Measurements from ENCODE around the gene ZNRF3.

DNA sequence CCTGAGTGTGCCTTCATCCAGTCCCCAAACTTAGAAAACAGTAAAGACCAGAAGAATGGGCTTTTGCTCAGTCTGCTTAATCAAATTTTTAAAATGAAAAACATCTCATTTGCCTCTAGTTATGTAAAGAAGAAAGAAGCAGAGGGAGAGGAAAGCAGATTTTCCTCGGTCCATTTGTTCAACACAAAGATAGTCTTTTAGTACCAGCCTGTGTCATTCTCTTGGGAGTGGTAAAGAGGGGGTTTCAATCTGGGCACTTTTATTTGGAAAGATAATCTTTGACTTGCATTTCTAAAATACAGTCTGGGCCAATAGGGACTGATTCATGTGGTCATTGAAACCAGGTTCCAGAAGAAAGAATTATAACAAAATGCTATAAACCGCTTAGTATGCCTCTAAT lies 218.9 kb downstream of the ZNRF3 start:
- TF ChIP-seq, protein P1, sequence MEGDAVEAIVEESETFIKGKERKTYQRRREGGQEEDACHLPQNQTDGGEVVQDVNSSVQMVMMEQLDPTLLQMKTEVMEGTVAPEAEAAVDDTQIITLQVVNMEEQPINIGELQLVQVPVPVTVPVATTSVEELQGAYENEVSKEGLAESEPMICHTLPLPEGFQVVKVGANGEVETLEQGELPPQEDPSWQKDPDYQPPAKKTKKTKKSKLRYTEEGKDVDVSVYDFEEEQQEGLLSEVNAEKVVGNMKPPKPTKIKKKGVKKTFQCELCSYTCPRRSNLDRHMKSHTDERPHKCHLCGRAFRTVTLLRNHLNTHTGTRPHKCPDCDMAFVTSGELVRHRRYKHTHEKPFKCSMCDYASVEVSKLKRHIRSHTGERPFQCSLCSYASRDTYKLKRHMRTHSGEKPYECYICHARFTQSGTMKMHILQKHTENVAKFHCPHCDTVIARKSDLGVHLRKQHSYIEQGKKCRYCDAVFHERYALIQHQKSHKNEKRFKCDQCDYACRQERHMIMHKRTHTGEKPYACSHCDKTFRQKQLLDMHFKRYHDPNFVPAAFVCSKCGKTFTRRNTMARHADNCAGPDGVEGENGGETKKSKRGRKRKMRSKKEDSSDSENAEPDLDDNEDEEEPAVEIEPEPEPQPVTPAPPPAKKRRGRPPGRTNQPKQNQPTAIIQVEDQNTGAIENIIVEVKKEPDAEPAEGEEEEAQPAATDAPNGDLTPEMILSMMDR (IDR thresholded peaks at IDR 0.05), result no peak
- no peak for TF ChIP-seq POLR2A (IDR thresholded peaks at IDR 0.05)

Measured in body of pancreas (tissue), 4 donors.